Right lobe of liver (tissue), 6 donors: Measurements from ENCODE around the gene PNPLA7. TPM values are rescaled to one million over a fixed set of nuclear protein-coding genes. Genes with fewer than 3 reads are reported as not detected.

Experiments
- ATAC-seq, 4 donors: fragments of 200-7000 bp; cut with Tn5 transposase; one replicate each; pipeline ENCODE4 v1.9.1; 2020; ENCODE audit warnings: mild to moderate bottlenecking in 4 of 4, moderate library complexity in 4 of 4
- DNase-seq, 3 donors: peaks; one replicate each; pipeline ENCODE4 v3.0.0-alpha.2; 2020
- H3K27ac ChIP-seq, 3 donors: fragments of 200-600 bp; one replicate each; pipeline ENCODE4 v1.8.0; 2022
- H3K27me3 ChIP-seq, 2 donors: fragments of 200-600 bp; one replicate each; pipeline ENCODE4 v1.8.0; 2022
- H3K36me3 ChIP-seq, 4 donors: fragments of 200-600 bp; sonication (generic) in 1 of 4; one replicate each; pipeline versions ENCODE4 v1.5.1 to v1.8.0; 2017 to 2022; ENCODE audit warnings: control low read depth in 1 of 4
- H3K4me1 ChIP-seq, 4 donors: fragments of 200-600 bp; sonication (generic) in 1 of 4; one replicate each; pipeline versions ENCODE4 v1.5.1 to v1.8.0; 2017 to 2022; ENCODE audit warnings: control low read depth in 1 of 4
- H3K4me3 ChIP-seq, 3 donors: fragments of 200-600 bp; one replicate each; pipeline ENCODE4 v1.8.0; 2022
- H3K9me3 ChIP-seq, 4 donors: fragments of 200-600 bp; sonication (generic) in 1 of 4; one replicate each; pipeline versions ENCODE4 v1.5.1 to v1.8.0; 2017 to 2022; ENCODE audit warnings: control low read depth in 1 of 4
- POLR2A ChIP-seq: fragments of 450-650 bp; IDR thresholded peaks from one replicate; pipeline ENCODE4 v1.6.1; 2017; ENCODE audit warnings: antibody characterized with exemption, mild to moderate bottlenecking
- WGBS: methylation state at CpG from one replicate; pipeline ENCODE4 v1.1.6; 2018; ENCODE audit warnings: low coverage, low lambda C conversion rate; ENCODE audit not compliant: insufficient coverage; ENCODE audit errors: missing lambda C conversion rate; 5-methylcytosine and 5-hydroxymethylcytosine counted together
- intact Hi-C, 2 donors: fragments of 100-400 bp; cut with DNase I; formaldehyde crosslinking; loops; one replicate each; pipeline versions ENCODE4 v1.11.2 to v1.14.1; 2022
- total RNA-seq, 6 experiments: library from RNA; depleted of rRNA in 2 of 6; stranded (reverse); fragments of >200 nt in 2 of 6; fragmentation: NEBNext Ultra II Directional in 3 of 6; extraction: Animal tissue kit (Norgen Biotek cat#: 25700) in 3 of 6; gene quantifications; one replicate each; pipeline versions ENCODE4 v1.1.0 to v1.2.4, GENCODE V29; 2016 to 2023
- TF ChIP-seq, protein P1 (sequence below), 4 donors: fragments of 200-600 bp in 3 of 4; fragments of 450-650 bp in 1 of 4; IDR thresholded peaks; one replicate each; pipeline versions ENCODE4 v1.5.1 to v1.8.0; 2016 to 2022; ENCODE audit warnings: antibody characterized with exemption in 4 of 4, mild to moderate bottlenecking in 2 of 4
- donor health status: DM: no; HTN: yes; CAD: no.
- donor health status: DM: no; HTN: no; CAD: no.
- donor health status: DM: no; HTN: no; CAD: no.
- donor health status: DM: no; HTN: yes; CAD: no.
- donor health status: DM: no; HTN: yes; CAD: no.

Gene PNPLA7
- total RNA-seq, 6 experiments from 2014 or later = 3.9 to 15.6 (median 7.4) TPM

DNA sequence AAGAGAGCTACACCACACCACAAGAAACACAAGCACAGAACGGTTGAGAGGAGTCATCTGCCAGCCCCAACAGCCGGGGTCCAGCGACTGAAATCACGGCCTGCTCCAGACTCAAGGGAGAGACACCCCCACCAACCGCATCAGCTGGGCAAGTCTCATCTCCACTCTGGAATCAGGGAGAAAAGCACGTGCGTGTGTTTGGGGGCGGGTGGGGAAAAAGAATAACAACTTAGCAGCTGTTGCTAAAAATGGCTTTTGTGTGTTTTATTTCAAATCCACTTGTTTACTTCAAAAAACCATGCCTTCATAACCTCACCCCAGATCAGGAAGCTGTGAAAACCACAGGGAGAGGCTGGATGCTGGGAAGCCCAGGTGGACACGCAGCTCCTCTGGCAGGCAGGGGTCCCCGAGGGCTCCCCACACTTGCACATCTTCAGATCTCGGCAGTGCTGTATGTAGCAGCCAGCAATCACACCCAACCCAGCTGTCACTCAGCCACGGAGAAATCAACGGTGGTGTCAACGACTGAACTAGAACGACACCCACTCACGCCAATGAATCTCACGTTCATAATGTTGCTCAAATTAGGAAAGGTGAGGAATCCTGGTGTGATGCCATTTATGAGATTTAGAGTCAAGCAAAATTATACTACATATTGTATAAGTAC lies 19.0 kb downstream of the PNPLA7 start:
- 75% methylated on average over 13 of the region's 17 CpGs for WGBS
- H3K27ac ChIP-seq = no peak overlapping the region
- no peak for ATAC-seq
- H3K4me1 ChIP-seq = peaks cover 0 to 10% (median 4%) of the 10 kb centered on the region in 4 donors
- intact Hi-C loops = no loop called here
- TF ChIP-seq, protein P1, sequence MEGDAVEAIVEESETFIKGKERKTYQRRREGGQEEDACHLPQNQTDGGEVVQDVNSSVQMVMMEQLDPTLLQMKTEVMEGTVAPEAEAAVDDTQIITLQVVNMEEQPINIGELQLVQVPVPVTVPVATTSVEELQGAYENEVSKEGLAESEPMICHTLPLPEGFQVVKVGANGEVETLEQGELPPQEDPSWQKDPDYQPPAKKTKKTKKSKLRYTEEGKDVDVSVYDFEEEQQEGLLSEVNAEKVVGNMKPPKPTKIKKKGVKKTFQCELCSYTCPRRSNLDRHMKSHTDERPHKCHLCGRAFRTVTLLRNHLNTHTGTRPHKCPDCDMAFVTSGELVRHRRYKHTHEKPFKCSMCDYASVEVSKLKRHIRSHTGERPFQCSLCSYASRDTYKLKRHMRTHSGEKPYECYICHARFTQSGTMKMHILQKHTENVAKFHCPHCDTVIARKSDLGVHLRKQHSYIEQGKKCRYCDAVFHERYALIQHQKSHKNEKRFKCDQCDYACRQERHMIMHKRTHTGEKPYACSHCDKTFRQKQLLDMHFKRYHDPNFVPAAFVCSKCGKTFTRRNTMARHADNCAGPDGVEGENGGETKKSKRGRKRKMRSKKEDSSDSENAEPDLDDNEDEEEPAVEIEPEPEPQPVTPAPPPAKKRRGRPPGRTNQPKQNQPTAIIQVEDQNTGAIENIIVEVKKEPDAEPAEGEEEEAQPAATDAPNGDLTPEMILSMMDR (IDR thresholded peaks at IDR 0.05) = no peak
- TF ChIP-seq POLR2A = no peak
- no peak overlapping the region for H3K4me3 ChIP-seq
- no peaks in the 10 kb centered on the region for H3K36me3 ChIP-seq
- no peaks in the 10 kb centered on the region for H3K27me3 ChIP-seq
- DNase-seq = no peak
- no peaks in the 10 kb centered on the region for H3K9me3 ChIP-seq

DNA sequence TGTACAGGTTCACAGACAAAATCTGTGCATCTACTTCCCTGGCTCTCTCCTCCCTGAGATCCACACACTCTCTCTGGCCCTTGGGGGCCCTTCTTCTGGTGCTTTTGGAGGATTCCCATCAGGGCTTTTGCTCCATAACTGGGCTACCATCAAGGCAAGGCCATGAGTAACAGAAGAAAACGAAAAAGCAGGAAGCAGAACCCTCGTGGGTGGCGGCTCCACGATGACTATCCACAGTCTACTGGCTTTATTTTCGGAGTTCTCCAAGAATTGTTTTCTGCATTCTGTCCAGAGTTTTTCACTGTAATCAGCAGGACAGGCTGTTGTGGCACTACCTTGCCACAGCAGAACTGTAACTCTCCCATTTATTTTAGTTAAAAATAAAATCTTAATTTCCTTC lies 19.9 kb downstream of the PNPLA7 start:
- DNase-seq = no peak
- Histone ChIP-seq H3K9me3 (no peaks in the 10 kb centered on the region), H3K27ac (no peak overlapping the region), H3K27me3 (no peaks in the 10 kb centered on the region), H3K4me1 (peaks cover 0 to 8% (median 2%) of the 10 kb centered on the region in 4 donors), H3K36me3 (no peaks in the 10 kb centered on the region), H3K4me3 (no peak overlapping the region)
- ATAC-seq = no peak
- intact Hi-C loops = no loop called here
- no peak for TF ChIP-seq POLR2A
- TF ChIP-seq, protein P1 (IDR thresholded peaks at IDR 0.05) = no peak
- WGBS = 75% methylated on average over 5 of the region's 5 CpGs

- H3K27ac ChIP-seq = no peak overlapping the region
- DNase-seq (no peak), ATAC-seq (no peak)
- WGBS = 73% methylated on average over 3 of the region's 5 CpGs
- H3K9me3 ChIP-seq = no peaks in the 10 kb centered on the region
- intact Hi-C loops = no loop called here
- no peak overlapping the region for H3K4me3 ChIP-seq
- TF ChIP-seq, protein P1 (IDR thresholded peaks at IDR 0.05) = no peak
- TF ChIP-seq POLR2A = no peak
- H3K36me3 ChIP-seq = peaks cover 0 to 3% (median 0%) of the 10 kb centered on the region in 4 donors
- no peaks in the 10 kb centered on the region for H3K4me1 ChIP-seq
- no peaks in the 10 kb centered on the region for H3K27me3 ChIP-seq
These were observed 25.3 kb downstream of the PNPLA7 start for GRCh38 chr9:137524981-137525317.

- no peaks in the 10 kb centered on the region for H3K4me1 ChIP-seq
- H3K27ac ChIP-seq = no peak overlapping the region
- TF ChIP-seq POLR2A = no peak
- TF ChIP-seq, protein P1 (IDR thresholded peaks at IDR 0.05) = no peak
- H3K9me3 ChIP-seq = no peaks in the 10 kb centered on the region
- H3K27me3 ChIP-seq = no peaks in the 10 kb centered on the region
- DNase-seq (no peak), ATAC-seq (no peak)
- H3K4me3 ChIP-seq = no peak overlapping the region
- WGBS = 93% methylated on average over 13 of the region's 33 CpGs
- intact Hi-C loops = no loop called here
- peaks cover 0 to 3% (median 0%) of the 10 kb centered on the region in 4 donors for H3K36me3 ChIP-seq
These were observed 25.8 kb downstream of the PNPLA7 start for GRCh38 chr9:137524161-137524980.
